LoVo (cell line): ENCODE data around the gene ZNF787.
"Not testable (repeated sequence)": the region's sequence is repeated elsewhere in the genome, so short reads cannot be mapped to it uniquely, and the experiment has no call there.

Source experiments
- DNase-seq: peaks from one replicate; pipeline ENCODE4 v3.0.0-alpha.2; 2016; ENCODE audit warnings: low spot score

The ZNF787 gene

GRCh38 chr19:56105831-56106396 lies 15.2 kb downstream of the ZNF787 start:
- not testable (repeated sequence) for DNase-seq

- no peak for DNase-seq
Observed at GRCh38 chr19:56105090-56105701, 15.9 kb downstream of the ZNF787 start.

- no peak for DNase-seq
Observed at GRCh38 chr19:56104423-56104822, 16.7 kb downstream of the ZNF787 start.

- no peak for DNase-seq
Observed at GRCh38 chr19:56103027-56103614, 18.0 kb downstream of the ZNF787 start.

GRCh38 chr19:56101746-56102535 lies 19.2 kb downstream of the ZNF787 start:
- DNase-seq = no peak

- no peak for DNase-seq
Observed at GRCh38 chr19:56101095-56101494, 20.0 kb downstream of the ZNF787 start.

- DNase-seq = no peak
Observed at GRCh38 chr19:56099638-56100539, 21.2 kb downstream of the ZNF787 start.

GRCh38 chr19:56098731-56099568 lies 22.1 kb downstream of the ZNF787 start:
- no peak for DNase-seq

GRCh38 chr19:56098237-56098636 lies 22.9 kb downstream of the ZNF787 start:
- not testable (repeated sequence) for DNase-seq

- no peak for DNase-seq
Observed at GRCh38 chr19:56097776-56098175, 23.3 kb downstream of the ZNF787 start.

- no peak for DNase-seq
Observed at GRCh38 chr19:56097306-56097705, 23.8 kb downstream of the ZNF787 start.

- no peak for DNase-seq
Observed at GRCh38 chr19:56096665-56097064, 24.4 kb downstream of the ZNF787 start.

- no peak for DNase-seq
Observed at GRCh38 chr19:56094449-56094848, 26.6 kb downstream of the ZNF787 start.

- no peak for DNase-seq
Observed at GRCh38 chr19:56092685-56093631, 28.1 kb downstream of the ZNF787 start.

- DNase-seq = peak; percentile 24
Observed at GRCh38 chr19:56091751-56092546, 29.1 kb downstream of the ZNF787 start.

- no peak for DNase-seq
Observed at GRCh38 chr19:56091066-56091490, 30.0 kb downstream of the ZNF787 start.

GRCh38 chr19:56089344-56089743 lies 31.8 kb downstream of the ZNF787 start:
- DNase-seq = no peak

GRCh38 chr19:56088497-56089215 lies 32.4 kb downstream of the ZNF787 start:
- DNase-seq = no peak
